ENCODE data around the gene HERPUD1.
"Not testable (repeated sequence)": the region's sequence is repeated elsewhere in the genome, so short reads cannot be mapped to it uniquely, and the experiment has no call there.

HERPUD1 gene, protein sequence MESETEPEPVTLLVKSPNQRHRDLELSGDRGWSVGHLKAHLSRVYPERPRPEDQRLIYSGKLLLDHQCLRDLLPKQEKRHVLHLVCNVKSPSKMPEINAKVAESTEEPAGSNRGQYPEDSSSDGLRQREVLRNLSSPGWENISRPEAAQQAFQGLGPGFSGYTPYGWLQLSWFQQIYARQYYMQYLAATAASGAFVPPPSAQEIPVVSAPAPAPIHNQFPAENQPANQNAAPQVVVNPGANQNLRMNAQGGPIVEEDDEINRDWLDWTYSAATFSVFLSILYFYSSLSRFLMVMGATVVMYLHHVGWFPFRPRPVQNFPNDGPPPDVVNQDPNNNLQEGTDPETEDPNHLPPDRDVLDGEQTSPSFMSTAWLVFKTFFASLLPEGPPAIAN

DNA sequence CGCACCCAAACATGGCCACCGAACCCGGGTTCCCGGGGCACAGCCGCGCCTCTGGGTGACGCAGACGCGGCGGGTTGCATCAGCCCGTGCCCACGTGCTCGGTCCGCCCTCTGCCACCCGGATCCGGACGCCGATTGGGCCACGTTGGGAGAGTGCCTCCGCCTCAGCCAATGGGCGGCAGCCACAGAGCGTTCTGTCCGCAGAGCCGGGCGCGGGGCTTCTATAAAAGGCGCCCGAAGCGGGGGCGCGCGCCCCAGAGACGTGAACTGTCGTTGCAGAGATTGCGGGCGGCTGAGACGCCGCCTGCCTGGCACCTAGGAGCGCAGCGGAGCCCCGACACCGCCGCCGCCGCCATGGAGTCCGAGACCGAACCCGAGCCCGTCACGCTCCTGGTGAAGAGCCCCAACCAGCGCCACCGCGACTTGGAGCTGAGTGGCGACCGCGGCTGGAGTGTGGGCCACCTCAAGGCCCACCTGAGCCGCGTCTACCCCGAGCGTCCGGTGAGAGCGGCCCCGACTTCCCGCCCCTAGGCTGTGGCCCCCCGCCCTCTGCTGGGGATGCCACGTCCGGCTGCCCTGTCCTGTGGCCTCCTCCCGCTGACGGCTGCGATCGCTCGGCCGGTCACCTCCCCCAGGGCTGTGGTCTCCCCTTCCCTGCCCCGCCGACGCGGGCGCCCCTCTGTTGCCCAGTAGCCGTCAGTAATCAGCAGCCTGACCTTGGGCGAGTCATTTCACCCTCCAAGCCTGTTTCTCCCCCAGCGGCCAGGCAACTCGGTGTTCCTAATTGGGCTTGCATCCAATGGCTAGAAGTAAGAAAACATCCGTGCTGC lies at the start of gene HERPUD1:
Gene HERPUD1 (plus strand): TSS at position 251 of the 829 bp plus-strand sequence. CDS start 103 bp downstream, at position 354.
- DNase-seq (ENCODE audit: low spot score) = peak; percentile 94

DNA sequence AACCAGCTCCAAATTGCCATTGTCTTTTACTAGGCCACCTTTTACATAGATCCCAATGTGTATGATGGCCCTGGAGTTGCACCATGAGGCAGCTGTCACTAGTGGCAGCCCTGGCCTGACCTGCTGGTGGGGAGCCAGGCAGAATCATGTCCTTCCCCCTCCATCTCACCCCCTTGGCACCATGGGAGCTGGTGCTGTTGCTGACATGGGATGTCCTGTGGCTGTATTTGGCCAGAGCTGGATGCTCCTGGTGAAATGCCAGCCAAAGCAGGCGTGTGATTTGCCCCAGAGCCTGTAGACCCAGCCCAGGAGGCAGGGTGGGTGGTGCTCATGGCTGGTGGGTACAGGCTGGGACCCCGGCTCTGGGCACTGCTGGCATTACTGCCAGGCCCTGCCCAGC lies 48.4 kb upstream of the HERPUD1 start:
- DNase-seq (ENCODE audit: low spot score) = no peak

DNA sequence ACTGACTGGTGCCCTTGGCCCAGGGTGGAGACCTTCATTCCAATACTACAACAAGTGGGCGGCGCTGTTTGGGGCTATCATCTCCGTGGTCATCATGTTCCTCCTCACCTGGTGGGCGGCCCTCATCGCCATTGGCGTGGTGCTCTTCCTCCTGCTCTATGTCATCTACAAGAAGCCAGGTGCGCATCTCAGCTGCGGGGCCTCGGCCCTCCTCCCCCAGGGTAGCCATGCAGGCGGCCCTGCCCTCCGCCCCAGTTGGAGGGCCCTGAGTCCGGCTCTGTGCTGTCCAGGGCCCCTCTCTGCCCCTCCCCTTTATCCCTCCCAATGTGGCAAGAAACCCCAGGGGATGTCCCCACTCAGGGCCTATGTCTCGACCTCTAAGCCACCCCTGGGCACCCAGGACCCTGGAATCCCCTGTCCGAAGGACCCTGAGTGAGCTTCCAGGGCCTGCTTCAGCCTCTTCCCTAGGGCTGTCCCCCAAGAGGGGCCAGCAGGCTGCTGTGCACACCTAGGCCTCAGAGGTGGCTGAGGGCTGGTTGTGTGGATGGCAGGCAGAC lies 47.8 kb upstream of the HERPUD1 start:
- DNase-seq (ENCODE audit: low spot score) = no peak

DNA sequence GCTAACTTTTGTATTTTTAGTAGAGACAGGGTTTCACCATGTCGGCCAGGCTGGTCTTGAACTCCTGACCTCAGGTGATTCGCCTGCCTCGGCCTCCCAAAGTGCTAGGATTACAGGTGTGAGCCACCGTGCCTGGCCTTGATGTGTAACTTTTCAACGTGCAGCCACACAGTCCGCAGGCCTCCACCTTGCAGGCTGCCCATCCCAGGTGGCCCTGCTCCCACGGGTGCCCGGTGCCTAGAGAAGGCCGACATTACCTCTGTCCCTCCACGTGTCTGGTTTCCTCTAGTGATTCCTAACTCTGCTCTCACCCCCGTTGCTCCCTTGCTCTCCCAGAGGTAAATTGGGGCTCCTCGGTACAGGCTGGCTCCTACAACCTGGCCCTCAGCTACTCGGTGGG lies 47.0 kb upstream of the HERPUD1 start:
- not testable (repeated sequence) for DNase-seq (ENCODE audit: low spot score)

DNA sequence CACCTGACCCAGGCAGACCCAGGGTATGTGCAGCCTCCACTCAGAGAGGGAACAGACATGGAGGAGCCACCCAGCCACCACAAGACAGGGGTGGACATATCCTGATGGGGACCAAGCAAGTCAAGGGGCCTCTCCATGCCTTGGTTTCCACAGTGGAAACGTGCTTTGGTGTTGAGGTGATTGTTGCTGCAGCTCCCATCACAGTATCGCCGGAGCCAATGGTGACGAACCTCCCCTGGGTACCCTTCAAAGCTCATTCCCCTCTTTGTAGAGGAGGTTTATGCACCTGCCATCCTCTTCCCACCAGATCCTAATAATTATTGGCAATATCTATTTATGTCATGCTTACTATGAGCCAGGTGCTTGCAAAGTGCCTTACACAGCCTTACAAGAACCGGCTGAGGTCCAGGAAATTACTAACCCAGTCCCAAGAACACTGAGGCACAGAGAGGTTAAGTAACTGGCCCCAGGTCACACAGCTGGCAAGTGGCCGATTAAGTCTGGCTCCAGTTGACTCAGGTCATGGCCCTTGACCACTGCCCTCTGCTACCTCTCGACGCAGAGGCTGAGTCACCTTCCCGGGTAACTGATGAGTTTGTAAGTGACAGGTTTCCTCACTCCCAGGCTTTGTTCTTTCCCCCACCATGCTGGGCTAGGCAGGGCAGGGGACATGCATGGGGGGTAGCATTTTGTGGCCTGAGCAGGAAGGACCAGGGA lies 46.3 kb upstream of the HERPUD1 start:
- no peak for DNase-seq (ENCODE audit: low spot score)

DNA sequence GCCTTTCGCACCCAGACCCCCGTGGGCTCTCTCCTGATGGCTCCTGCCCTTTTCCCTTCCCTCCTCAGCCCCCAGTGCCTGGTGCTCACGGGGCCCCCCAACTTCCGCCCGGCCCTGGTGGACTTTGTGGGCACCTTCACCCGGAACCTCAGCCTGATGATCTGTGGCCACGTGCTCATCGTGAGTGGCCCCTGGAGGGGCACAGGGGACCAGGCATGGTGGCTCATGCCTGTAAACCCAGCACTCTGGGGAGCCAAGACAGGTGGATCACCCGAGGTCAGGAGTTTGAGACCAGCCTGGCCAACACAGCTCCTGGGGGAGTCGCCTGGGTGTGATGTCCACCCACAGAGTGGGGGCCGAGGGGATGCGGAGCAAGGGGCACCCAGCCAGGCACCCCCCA lies 45.6 kb upstream of the HERPUD1 start:
- DNase-seq (ENCODE audit: low spot score) = no peak

DNA sequence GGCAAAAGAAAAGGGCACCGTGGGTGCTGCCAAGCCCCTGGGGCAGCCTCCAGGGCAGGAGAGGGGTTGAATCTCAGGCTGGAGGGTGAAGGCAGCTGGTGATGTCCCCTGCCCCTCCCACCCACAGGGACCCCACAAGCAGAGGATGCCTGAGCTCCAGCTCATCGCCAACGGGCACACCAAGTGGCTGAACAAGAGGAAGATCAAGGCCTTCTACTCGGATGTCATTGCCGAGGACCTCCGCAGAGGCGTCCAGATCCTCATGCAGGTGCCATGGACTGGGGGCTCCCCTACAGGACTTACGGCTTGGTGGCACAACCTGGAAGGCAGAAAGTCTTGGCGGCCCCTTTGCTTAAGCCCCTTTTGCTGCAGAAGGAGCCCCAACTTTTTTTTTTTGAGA lies 45.1 kb upstream of the HERPUD1 start:
- DNase-seq (ENCODE audit: low spot score) = no peak

DNA sequence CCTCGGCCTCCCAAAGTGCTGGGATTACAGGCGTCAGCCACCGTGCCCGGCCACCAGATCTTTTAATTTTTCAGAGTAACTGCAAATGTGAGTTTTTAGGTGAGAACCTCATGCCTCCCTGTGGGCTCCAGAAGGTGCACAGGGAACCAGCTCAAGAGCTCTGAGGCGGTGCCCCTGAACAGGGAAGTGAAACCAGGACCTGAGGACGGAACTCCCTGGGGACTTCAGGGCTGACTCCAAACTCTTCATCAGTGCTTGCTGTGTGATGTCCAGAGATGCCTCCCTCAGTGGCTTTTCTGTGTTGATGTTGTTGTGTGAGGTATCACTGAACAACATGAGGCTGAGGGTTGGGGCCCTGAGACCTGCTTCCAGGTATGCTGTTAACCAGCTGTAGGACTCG lies 43.1 kb upstream of the HERPUD1 start:
- no peak for DNase-seq (ENCODE audit: low spot score)

DNA sequence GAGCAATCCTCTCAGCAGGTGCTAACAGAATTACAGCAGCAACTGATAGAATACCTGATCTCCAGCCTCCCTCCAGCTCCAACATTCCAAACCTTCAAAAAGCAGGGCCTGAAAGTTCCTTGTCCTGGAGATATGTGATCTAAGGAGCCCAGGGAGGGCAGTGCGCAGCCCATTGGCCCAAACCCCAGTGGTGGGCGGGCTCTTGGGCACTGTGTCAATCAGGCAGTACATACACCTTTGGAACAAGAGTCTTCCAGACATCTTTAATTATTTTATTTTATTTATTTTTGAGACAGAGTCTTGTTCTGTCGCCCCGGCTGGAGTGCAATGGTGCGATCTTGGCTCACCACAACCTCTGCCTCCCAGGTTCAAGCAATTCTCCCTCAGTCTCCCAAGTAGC lies 42.7 kb upstream of the HERPUD1 start:
- DNase-seq (ENCODE audit: low spot score) = no peak

DNA sequence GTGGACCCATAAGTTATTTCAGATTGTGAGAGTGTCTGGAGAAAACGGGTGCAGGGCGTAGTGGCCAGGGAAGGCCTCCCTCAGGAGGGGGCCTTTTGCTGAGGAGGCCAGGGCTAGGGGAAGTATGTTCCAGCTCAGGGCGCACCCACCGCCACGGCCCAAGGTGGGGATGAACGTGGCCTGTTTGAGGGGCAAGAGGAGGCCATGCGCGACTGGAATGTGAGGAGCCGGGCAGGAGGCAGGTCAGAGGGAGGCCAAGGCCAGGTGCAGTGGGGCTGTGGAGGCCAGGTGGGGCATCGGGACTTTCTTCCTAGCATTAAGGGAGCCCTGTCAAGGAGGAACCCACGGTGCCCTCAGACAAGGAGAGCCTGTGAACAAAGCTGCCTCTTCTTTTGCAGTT lies 40.3 kb upstream of the HERPUD1 start:
- DNase-seq (ENCODE audit: low spot score) = no peak

DNA sequence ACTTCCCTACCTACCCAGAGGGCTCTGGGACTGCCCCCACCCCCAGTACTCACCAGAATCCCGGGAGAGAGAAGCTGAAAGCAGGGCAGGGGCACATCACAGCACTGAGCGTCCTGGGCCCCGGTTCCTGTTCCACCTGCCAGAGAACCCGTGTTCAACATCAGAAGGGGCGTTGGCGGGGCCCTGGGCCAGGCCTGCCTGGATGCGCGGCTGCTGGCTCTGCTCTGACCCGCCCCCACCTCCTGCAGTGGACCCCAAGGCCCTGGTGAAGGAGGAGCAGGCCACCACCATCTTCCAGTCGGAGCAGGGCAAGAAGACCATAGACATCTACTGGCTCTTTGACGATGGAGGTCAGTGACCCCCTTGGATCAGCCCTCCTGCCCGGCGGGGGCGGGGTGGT lies 39.2 kb upstream of the HERPUD1 start:
- no peak for DNase-seq (ENCODE audit: low spot score)

DNA sequence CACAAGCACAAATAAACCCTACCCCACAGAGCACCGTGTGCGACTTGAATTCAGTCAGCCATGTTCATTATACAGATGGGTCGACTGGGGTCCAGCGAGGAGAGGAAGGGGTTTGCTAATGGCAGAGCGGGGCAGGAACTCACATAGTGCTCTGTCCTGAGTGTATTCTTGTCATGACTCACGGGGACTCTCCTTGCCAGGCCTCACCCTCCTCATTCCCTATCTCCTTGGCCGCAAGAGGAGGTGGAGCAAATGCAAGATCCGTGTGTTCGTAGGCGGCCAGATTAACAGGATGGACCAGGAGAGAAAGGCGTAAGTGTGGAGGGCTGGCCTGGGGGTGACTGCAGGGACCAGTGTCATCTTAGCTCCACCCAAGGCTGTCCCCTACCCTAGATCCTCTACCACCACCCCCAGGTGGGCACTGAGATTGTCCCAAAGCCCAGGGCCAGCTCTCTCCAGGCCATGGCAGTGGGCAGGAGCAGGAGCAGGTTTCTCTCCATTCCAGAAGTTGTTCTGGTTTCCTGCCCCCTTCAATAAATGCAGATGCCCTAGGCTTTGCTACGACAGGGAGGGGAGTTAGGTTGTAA lies 37.5 kb upstream of the HERPUD1 start:
- no peak for DNase-seq (ENCODE audit: low spot score)

DNA sequence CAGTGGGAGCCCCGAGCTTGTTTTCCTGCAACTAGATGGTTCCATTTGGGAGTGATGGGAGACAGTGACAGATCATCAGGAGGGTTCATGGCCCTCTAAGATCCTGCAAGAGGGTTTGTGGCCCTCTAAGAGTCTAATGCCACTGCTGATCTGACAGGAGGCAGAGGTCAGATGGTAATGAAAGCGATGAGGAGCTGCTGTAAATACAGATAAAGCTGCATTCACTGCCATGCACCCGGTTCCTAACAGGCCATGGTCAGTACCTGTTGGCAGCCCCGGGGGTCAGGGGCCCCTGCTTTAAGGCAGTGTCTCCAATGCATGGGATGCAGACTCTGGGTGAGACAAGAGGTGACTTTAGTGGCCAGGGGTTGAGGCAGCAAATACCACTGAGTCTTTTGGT lies 36.1 kb upstream of the HERPUD1 start:
- no peak for DNase-seq (ENCODE audit: low spot score)

DNA sequence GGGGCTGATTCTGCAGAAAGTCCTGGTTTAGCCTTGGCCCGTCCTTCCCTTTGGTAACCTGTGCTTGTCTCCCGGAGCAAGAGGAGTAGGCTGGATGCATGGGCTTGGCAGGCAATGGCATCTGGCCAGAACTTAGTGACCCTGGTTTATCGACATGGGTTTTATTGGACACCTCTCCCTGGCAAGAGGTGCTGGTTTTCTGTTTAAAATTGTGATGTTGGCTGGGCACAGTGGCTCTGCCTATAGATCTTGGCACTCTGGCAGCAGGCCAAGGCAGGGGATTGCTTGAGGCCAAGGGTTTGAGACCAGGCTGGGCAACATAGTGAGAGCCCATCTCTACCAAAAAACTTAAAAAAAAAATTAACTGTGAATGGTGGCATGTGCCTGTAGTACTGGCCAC lies 35.7 kb upstream of the HERPUD1 start:
- no peak for DNase-seq (ENCODE audit: low spot score)

DNA sequence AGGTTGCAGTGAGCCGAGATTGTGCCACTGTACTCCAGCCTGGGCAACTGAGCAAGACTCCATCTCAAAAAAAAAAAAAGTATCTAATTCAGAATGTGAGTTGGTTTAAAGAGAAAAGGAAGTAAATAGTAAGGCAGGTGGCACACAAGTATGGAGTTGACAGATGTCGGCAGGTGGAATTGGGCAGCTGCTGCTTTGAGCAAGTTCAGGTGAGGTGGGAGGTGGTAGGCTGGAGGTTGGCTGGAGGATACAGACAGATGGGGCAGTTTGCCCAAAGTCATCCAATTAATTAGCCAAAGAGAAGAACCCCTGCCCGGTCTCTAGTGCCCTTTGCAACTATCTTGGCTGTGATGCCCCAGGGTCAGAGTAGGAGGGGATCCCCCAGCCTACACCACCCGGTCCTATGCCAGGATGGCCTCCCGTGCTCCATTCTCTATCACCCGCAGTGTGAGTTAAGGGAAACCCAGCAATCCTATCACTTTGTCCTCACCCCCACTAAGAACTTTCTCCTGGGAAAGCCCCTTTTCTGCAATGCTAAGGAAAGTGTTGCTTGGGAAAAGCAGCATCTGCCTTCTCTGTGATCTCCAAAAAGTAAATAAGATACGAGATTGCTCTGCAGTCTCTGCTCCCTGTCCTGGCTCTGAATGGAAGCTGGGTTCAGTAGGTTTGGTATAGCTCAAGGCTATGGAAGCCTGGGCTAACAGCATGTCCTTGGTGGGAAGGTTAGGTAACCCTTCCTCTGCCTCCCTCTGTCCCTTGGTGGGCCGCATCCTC lies 34.7 kb upstream of the HERPUD1 start:
- no peak for DNase-seq (ENCODE audit: low spot score)

DNA sequence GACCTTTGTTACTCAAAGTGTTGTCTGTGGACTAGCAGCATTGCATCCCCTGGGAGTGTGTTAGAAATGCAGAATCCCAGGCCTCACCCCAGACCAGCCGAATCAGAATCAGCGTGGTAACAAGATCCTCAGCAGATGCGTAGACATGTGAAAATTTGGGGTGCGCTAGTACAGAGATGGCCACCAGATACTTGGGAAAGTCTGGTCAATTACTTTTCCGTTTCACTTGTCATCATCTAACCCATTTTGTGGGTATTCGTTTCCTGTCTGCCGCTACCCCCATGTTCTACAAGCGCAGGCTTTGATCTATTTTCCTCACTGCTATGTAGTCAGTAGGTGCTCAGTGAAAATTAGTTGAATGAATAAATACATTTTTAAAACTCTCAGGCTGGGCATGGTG lies 33.1 kb upstream of the HERPUD1 start:
- DNase-seq (ENCODE audit: low spot score) = no peak

DNA sequence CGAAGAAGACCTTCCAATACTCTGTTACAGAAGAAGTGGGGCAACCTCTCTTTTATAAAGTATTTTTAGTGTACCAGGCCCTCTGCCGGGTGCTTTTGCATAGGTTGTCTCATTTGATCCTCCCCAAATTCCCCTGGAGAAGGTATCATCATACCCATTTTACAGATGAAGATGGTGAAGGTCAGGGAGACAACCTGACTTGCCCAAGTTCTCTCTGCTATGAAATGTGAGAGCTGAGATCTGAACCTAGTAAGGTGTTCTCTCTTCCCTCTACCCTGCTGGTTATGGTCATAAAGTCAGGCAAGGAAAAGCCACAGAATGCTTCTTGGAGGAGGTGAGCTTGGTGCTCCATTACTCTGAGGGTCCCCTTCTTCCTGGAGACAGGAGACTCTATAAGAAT lies 28.1 kb upstream of the HERPUD1 start:
- DNase-seq (ENCODE audit: low spot score) = no peak

DNA sequence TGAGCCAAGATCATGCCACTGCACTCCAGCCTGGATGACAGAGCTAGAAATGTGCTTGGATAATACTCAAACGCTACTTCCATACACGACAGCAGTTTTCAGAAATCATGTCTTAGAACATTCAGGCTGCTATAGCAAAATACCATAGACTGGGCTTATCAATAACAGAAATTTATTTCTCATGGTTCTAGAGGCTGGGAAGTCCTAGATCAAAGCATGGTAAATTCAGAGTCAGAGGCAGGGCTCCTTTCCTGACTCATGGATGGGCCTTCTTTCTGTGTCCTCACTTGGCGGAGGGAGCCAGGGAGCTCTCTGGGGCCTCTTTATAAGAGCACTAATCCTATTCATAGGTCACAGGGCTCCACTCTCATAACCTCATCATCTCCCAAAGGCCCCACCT lies 24.5 kb upstream of the HERPUD1 start:
- DNase-seq (ENCODE audit: low spot score) = no peak

DNA sequence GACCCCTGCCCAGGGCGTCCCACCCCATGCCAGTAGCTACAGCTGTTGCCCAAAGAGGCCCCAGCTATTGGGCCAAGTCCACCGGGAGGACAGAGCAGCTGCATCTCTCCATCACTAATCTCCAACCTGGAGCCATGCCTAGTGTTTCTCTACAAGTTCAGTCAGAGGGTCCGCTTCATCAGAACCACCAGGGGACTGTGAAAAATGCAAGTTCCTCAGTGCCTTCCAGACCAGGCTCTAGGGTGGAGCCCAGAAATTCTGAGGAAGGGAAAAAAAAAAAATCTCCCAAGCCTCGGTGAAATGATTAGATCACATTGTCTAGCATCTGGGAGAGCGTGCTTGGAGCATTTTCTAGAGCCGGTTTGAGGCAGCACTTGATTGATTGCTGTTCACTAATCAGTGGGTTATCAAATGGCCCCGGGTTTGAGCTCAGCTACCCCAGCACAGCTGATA lies 22.4 kb upstream of the HERPUD1 start:
- DNase-seq (ENCODE audit: low spot score) = no peak

DNA sequence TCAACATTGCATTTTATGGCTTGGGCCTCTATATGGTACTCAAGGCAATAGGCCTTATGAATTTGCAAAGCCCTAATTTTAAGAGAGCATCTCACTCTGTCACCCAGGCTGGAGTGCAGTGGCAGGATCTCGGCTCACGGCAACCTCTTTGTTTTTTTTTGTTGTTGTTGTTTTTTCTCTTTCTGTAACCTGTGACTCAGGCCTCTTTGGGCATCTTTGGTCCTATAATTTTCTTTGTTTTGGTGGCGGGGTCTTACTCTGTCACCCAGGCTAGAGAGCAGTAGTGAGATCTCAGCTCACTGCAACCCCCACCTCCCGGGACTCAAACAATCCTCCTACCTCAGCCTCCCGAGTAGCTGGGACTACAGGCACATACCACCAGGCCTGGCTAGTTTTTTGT lies 21.8 kb upstream of the HERPUD1 start:
- DNase-seq (ENCODE audit: low spot score) = no peak
